ENCODE results near the gene VOPP1.
"Not testable (repeated sequence)": the region's sequence is repeated elsewhere in the genome, so short reads cannot be mapped to it uniquely, and the experiment has no call there.

The VOPP1 gene

DNA sequence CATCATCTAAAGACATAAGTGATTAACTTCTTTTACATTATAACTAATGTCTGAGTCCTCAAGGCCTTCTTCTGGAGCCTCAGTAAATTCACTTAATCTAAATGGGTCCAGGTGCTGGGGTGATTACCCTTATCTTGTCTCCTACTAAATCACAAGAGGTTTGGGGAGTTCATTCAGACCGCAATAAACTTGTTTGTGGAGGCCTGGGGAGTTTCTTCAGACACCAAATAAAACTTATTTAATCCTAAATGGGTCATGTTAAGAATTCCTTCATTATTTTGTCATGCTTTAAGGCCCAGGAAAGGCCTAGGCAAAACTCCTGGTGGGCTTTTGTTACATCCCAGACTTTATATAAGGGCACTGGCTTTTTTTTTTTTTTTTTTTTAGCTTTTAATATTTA, 62.1 kb downstream of the VOPP1 start:
- not testable (repeated sequence) for DNase-seq (ENCODE audit: low read depth, low spot score)

DNA sequence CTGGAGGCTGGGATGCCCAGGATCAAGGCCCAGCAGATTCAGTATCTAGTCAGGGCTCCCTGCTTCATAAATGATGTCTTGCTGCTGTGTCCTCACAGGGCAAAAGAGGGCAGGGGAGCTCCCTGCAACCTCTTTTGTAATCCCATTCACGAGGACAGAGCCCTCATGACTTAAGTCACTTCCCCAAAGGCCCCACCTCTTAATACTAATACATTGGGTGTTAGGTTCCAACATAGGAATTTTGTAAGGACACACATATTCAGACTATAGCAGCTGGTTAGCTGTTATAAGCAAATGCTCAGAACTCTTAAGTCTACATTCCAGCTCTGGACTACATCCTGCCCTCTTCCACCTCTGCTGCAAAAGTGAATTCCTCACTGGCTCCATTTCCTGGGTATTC, 63.0 kb downstream of the VOPP1 start:
- DNase-seq (ENCODE audit: low read depth, low spot score), result no peak

GRCh38 chr7:55508221-55509011, 63.9 kb downstream of the VOPP1 start:
- DNase-seq (ENCODE audit: low read depth, low spot score), result no peak

- DNase-seq (ENCODE audit: low read depth, low spot score), result no peak
Observed at GRCh38 chr7:55507743-55508142, 64.6 kb downstream of the VOPP1 start.

DNA sequence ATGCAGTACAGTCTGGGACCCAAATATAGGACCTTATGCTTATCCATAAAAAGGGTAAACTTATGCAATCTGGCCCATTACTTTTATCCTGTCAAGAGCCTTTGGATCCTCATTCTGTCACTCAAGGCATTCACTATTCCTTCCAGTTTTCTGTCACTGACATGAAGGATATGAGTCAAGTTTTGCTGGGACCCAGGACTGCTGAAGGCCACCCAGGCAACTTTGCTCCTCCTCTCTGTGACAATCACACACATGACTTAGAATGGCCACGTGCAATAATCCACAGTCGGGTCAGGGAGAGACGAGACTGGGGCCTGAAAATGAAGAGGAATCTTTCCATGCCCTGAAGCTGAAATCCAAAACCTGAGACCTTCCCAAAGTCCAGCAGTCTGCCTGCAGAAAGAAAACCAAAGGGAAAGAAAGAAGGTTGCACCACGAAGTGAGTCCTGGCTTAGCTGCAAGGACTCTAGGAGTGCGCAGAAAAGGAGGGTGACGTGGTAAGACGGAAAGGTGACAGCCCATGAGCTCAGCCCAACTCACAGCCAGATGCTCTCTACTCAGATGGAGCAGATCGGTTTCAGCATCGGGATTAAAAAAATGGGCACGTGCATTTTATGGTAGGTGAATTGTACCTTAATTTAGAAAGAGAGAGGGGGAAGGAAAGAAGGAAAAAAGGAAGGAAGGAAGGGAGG, 67.2 kb downstream of the VOPP1 start:
- no peak for DNase-seq (ENCODE audit: low read depth, low spot score)

DNA sequence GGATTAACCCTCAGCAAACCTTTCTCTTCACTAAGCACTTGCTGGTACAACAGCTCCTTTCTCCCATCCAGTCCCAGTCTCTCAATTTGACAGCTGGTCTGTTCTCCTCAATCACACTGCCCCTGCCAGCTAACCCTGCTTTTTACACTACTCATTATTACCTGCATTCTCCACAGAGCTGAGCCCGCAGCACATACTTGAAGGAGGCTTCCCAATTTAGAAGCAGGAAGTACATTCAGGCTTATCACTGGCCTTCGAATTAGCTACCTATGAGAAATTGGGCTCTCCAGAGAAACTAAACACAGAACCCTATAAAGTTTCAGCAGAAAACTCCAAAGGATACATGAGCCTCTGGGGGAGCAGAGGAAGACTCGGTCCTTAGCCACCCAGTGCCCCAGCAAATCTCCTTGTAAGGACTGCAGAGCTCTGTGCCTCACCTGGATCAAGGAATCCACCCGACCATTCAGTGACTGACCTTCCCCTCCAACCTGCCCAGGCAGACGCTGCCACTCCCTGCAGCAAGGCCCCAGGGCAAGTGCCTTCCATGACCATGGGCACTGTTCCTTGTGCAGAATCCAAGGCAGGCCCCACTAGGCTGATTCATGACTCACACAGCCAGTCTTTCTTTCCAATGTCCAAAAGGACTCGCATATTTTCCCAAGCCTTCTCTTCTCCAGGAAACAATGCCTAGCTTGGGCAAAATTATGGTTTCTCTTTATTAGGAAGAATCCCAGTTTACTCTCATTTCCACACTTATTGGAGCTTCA, 68.0 kb downstream of the VOPP1 start:
- DNase-seq (ENCODE audit: low read depth, low spot score), result no peak

DNA sequence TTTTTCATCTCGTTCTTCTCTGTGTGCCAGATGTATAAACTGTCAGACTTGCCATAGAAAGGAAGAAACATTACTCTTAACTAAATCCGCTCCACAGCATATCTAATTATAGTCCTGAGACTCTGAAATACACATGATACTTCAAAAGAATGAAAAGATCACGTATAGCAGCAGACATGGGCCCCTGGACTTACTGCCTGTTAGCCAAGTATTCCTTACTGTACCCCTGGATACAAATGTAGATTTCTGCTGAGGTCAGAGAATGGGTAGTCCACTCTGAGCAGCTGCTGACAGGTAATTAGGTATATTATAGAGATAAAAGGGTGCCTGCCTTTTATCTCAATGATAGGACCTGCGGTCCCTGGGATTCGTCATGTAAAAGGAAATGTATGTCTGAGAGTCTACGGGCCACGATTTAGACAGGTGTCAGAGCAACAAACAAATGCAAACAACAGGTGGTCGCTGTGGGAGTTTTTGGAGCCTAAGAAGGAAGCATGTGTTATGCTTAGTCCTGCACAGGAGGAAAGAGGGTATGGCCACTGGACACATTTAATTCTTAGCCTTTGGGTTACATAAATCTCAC, 69.4 kb downstream of the VOPP1 start:
- no peak for DNase-seq (ENCODE audit: low read depth, low spot score)

DNA sequence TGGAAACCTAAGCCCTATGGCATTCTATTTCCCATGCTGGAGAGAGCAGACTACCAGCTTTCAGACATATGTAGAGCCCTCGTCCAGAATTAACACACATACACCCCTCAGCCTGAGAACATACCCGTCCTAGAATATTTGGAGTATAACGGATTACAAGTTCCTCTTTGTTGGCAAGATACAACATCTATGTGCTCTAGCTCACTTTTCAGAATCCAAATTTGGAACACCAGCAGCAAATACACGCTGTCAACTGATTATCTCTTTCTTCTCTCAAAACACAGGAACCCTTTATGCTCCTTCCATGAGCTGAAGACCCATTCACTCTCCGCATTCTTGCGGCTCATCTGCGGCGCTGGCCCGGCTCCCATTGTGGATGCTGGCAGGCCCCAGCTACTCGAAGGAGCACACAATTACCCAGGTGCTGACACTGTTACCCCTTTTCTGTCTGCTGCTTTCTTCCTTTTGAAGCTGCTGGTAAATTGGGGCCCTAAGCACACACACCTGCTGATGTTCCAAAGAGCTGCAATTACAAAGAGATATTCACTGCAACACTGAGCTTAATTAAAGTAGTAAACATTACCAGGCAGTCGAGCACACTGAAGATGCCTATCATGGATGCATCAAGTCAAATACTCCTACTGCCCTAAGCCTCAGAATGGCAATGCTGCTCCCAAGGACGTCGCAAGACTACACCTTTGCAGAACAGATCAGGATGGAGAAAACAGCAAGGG, 70.0 kb downstream of the VOPP1 start:
- DNase-seq (ENCODE audit: low read depth, low spot score), result no peak

GRCh38 chr7:55501611-55502010, 70.7 kb downstream of the VOPP1 start:
- DNase-seq (ENCODE audit: low read depth, low spot score), result no peak

- DNase-seq (ENCODE audit: low read depth, low spot score), result no peak
Observed at GRCh38 chr7:55500117-55500756, 72.1 kb downstream of the VOPP1 start.

GRCh38 chr7:55499591-55499990, 72.7 kb downstream of the VOPP1 start:
- DNase-seq (ENCODE audit: low read depth, low spot score), result no peak

DNA sequence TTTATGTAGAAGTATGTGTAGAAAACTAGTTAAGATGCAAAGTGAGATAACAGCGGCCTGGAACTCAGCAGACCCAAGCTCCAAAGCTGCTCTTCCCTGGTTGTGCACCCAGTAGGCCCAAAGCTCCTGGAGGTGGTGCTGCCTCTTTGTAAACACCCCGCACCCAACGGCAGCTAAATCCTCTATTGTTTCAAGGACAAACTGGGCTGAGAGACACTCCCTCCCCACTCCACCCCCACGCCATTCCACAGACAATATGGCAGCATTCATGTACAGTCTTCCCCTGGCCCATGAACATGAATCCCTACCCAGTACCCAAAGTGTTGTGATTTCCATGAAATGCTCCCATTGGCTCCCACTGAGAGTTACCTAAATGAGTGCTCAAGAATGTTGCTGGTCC, 73.5 kb downstream of the VOPP1 start:
- no peak for DNase-seq (ENCODE audit: low read depth, low spot score)

DNA sequence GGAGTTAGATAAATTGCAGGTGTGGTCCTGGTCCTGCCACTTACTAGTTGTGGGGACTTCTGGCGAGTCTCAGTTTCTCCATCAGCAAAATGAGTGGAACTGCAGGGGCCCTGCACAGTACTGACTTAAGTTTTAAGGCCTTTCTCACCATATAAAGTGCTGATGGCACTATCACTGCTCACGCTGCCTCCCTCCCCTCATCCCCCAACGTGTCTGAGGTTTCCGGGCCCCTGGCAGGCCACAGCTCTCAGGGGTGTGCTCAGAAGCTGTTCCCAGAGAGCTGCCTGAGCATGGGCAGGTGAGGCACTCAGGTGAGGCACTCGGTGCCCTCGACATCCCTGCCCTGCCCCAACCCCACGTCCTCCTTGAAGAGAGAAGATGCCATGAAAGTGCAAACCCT, 74.2 kb downstream of the VOPP1 start:
- no peak for DNase-seq (ENCODE audit: low read depth, low spot score)

DNA sequence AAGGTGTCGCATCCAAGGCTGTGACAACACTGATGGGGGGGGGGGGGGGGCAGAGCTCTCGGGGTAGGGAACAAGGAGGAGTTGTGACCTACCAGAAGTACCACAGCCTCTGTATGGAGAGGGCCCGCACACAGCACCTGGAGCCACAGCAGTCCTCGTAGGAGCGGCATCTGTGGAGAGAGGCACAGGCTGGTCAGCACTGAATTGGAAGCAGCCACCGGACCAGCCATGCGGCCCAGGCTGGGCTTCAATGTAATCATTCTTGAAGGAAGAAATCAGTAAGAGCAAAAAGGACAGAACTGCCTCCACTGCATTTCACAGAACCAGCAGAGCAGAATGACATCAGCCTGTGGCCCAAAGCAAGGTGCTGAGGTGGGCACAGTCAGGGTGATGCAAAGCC, 74.8 kb downstream of the VOPP1 start:
- no peak for DNase-seq (ENCODE audit: low read depth, low spot score)

DNA sequence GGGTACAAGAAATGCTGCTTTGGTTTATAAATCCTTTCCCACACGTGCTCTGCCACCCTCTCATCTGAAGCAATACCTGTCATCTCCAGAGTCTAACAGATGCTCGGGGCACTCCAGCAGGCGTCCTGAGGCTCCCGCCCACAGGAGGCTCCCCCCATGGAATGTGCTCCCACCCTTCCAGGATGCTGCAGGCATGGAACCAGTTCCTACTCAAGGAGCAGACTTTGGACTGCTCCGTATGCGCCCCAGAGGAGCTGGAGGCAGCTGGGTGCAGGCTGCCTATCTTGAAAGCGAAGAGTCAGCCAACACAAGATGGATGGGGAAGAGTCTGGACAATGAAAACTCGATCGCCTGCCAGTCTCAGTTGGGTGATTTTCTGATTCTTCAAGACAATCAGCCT, 75.4 kb downstream of the VOPP1 start:
- no peak for DNase-seq (ENCODE audit: low read depth, low spot score)

DNA sequence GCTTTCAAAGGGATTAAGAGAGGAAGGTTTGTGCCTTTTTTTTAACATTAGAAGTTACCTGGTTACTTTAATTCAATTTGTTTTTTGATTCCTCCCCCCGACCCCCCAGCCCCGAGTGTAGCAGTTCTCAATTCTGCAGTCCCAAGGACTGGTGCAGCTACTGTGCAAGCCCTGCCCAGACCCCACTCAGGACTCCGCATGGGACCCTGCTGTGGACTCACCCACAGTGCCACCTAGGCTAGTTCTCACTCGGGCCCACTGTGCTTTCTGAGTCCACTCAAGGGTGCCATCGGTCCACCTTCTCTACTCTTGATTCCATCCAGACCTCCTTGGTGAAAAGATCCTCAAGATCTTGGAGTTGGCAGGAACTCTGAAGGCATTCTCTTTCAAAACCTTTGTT, 77.4 kb downstream of the VOPP1 start:
- DNase-seq (ENCODE audit: low read depth, low spot score), result no peak

DNA sequence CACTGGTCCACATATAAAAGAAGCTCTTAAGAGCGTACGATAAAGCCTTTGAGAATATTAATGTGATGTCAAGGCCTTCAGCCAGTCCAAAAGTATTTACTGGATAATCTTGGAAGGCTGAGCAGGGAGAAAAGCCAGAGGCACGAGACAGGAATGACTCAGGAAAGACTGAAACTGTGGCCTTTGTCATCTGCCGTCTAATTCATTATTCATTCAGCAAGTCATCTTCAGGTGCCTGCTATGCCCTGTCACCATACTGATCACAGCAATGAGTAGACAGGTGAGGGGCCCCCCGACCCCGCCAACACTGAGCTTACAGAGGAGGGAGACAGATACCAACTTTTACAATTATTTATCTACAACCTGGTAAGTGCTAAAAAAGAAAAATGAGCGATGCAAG, 78.9 kb downstream of the VOPP1 start:
- no peak for DNase-seq (ENCODE audit: low read depth, low spot score)

DNA sequence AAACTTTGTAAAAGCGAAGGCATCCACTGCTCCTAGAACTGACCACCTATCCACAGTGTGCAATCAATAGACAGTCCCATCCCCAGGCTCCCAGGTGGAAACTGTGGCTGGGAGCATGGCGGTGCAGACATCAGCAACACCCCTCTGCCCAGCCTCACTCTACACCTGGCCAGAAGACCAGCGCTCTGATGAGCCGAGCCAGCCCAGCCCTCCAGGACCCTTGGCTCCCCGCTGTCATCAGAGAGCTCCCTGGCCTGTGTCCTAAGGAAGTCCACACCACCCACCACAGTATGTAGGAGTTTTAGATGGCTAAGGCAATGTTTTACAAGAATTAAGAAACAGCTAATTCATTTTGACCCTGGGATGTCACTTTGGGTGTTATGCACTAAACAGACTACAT, 81.0 kb downstream of the VOPP1 start:
- no peak for DNase-seq (ENCODE audit: low read depth, low spot score)

DNA sequence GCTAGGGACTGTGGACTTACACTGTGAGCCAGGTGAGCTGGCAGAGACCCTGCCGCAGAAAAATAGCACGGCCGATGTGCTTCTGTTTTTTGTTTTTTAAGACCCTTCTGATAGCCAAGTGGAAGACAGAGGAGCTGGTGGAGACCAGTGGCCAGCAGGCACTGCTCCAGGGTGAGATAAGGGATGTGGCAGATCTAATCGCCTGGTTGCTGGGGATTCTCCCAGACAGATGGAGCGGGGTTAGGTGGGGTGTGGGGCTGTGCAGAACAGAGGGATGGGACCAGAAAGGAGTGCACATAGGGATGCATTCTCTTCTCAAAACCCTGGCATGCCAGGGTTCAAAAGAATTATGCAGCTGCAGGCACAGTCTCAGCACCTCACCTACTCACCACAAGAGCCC, 82.2 kb downstream of the VOPP1 start:
- no peak for DNase-seq (ENCODE audit: low read depth, low spot score)

DNA sequence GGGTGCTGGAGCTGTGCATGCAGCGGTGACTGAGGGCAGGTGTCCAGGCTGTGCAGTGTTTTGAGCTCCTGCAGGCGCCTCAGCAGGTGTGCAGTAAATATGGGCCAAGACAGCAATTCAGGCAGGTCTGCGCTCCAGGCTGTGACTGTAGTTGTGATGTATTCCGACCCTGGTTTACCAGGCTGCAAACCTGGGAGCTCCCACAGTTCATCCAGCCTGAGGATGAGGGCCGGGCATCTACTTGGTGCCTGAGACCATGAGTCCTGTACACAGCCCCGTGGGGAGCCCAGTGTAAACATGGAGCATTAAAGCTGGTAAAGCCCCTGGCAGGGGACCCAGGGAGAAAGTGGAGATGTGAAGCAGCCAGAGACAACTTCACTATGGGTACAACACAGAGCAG, 82.8 kb downstream of the VOPP1 start:
- DNase-seq (ENCODE audit: low read depth, low spot score), result no peak

GRCh38 chr7:55488804-55489340, 83.4 kb downstream of the VOPP1 start:
- DNase-seq (ENCODE audit: low read depth, low spot score), result no peak
